CD4-positive, alpha-beta T cell treated with Interleukin-10 for 1 hour (primary cell): ENCODE data around the gene PRKAR1B.

Experiments used
- DNase-seq: peaks from one replicate; pipeline ENCODE4 v3.0.0-alpha.2; 2020

Gene PRKAR1B

DNA sequence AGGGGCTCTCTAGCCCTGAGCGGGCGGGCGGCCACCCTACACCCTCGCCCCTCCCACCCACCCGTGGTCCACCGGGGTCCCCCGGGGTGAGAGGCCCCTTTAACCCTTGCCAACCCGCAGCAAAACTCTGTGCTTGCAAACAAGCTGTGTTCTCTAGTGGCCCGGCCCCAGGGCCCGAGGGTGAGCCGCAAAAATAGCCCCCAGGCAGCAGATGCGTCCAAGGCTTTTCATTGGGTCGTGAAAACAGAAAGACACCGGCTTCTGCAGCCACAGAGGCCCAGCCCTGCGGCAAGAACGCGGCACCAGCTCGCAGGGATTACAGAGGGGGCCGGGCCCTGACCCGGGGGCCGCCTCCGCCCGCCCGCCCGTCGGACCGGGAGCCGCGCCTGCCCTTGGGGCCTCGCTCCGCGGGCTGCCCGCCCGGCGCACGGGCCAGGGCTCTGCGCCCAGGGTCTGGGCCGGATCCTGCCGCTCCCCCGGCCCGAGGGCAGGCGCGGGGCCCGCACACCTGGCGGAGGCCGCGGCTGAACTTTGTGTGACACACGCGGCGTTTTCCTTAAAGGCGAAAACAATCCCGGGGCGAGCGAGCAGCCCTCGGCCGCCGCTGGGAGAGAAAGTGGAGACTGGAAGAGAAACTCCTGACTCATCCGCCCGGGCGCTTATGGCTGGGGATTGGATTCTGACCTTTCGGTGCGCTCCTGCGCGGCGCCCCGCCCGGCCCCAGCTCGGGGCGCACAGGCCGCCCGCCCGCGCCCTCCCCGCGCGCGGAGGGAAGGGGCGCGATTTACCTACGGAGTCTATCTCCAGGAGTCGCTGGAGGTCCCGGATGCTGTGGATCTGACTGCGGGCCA, 210.2 kb downstream of the PRKAR1B start:
- DNase-seq, result no peak

DNA sequence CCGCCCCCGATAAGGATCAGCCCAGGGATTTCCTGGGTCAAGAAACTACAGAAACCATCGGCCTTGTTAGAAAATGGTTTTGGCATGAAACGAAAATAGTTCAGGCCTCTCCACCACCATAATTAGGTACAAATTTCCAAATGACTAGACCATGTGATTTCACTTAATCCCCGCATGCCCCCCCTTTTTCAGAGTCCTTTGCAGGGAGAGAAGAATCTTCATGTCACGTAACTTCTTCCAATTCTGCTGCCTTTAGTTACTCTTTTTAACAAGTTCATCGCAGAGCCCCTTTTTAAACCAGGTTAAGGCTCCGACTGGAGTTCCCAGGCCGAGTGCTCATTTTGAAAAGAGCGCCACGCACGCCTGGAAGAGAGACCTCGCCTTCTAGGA, 210.9 kb downstream of the PRKAR1B start:
- DNase-seq, result no peak

DNA sequence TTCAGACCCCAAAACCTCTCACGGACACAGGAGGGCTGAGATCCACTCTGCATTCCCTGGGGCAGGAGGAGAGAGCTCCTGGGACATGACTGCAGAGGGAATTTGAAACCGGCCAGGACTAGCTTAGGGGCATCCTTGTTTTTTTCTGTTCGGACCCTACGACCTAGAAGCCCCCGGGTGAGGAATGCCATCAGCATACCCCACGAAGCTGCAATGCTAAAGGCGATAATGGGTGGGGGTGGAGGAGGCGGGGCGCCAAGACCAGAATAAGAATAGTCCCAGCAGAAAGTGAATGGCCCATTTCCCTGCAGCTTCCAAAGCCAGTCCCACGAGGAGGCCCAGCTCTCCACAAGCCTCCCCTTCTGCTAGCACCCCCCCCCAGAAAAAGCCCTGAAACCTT, 211.5 kb downstream of the PRKAR1B start:
- DNase-seq, result no peak

DNA sequence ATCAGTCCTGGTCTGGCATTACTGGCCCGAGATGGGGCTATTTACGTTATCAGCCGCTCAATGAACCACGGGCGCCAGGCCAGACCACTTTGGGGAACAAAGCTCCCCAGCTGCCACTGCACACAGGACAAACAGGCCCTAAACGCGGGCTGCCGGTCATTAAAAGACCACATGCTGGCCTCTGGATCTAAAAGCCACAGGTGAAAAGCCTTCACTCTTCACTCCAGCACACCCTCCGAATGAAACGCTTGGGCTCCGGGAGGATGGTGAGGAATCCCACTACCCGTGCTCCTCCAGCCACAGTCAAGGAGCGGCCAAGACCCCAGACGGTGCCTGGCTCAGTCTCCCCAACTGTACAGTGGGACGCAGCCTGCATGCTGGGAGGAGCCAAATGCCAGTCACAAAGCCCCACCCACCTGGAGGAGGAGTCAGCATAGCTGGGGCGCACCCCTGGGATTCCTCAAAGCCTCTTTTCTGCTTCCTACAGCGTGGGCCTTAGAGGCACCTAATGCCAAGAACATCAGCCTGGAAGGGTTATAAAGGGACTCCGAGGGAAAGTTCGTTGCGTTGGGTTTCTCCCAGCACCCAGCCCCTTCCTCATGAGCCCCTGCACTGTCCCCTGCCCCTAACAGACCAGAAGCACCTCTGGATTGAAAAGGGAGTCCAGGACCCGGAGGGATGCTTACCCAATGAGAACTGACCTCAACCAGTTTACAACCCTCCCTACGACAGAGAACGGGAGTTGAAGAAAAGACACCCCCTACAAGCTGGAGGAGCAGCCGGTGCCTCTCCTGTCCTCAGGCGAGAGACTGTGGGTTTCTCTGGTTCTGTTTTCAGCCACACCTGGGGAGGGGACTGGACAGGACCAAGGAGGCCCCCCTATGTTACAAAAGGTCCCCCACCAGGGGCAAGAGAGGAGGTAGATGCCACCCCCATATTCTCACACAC, 212.2 kb downstream of the PRKAR1B start:
- DNase-seq, result no peak

DNA sequence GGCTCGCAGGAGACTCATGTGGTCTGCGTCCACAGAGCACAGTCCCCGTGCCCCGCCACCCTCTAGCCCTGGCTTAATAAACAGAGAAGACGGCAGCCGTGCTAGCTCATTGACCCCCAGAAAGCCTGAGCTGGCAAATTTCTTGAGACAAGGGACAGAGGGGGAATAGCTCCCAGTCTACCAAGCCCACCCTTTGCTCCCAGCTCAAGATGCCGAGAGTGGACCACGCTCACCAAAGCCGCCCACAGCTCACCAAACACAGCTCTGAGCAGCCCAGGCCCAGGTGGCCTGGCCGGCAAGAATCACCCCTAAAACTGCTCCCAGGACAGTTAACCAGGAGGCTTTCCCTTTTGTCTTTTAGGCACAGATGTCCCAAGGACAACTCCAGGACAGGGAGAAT, 212.8 kb downstream of the PRKAR1B start:
- no peak for DNase-seq

DNA sequence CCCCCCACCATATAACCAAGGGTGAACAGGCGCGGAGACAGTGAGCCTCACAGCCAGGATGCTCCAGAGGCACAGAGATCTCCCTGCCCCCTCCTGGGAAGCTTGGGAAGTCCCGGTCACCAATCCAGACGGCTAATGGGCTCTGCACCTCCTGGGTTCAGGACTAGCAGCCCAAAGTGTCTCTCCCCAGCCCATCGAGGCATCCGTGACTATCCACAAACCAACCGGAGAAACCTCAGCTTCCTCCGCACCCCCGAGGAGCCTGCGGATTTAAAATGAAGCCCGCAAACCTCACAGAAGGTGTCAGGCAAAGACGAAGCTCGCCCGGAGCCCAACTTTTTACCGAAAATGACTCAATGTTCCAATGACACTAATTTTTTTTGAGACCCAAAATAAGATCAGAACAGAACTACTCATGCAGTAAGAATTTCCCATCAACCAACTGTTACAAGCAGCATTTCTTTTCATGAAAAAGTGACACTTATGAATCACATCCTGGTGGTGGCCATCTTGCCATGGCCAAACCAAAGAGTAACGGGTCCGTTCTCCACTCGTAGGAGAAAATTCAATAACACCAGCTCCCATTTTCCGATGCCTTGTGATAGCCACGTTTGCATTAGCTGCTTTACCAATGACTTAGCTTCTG, 213.4 kb downstream of the PRKAR1B start:
- no peak for DNase-seq

DNA sequence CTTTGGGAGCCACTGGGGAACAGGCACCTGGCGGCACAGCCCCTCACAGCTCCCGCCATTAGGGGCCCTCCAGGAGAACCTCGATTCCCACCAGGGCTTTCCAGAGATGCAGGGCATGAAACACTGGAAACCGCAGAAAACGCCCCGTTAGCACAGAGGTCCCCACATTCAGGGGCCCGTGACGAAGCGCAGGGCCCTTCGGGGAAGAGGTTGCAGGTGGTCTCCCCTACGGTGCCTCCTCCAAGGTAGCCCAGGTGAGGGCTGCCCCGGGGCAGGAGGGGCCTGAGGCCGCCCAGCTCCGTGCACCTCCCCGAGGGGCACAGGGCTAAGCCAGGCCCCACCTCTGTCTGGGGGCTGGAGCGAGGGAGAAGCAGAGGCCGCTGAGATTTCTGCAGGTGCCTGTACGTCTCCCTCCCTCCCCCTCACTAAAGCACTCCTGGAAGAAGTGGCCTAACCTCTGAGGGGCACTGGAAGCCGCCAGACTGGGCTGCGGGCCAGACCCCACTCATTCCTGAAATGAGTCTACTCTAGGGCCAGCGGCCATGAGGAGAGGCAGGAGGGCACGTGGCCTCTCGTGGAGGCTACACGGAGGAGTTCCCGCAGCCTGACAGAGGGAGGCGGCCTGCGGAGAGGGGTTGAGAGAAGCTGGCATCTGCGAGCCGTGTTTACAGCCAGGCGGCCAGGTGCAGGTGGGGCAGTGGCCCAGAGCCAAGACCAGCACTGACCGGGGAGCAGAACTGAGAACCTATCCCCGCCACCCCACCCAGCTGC, 214.4 kb downstream of the PRKAR1B start:
- DNase-seq, result no peak

DNA sequence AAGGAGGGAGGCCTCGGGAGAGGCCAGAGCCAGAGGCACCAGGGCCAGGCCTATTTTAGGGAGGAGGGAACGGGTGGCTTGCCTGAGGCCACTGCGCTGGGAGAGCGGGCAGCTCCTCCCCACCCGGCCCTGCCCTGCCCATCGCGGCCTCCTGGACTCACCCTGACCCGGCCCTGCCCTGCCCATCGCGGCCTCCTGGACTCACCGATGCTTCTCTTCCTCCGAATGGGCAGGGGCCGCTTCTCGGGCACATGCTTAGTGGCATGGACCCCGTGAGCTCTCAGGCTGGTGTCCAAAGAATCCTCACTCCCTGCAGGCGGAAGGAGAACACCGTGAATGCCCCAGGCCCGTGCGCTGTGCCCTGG, 215.0 kb downstream of the PRKAR1B start:
- no peak for DNase-seq

DNA sequence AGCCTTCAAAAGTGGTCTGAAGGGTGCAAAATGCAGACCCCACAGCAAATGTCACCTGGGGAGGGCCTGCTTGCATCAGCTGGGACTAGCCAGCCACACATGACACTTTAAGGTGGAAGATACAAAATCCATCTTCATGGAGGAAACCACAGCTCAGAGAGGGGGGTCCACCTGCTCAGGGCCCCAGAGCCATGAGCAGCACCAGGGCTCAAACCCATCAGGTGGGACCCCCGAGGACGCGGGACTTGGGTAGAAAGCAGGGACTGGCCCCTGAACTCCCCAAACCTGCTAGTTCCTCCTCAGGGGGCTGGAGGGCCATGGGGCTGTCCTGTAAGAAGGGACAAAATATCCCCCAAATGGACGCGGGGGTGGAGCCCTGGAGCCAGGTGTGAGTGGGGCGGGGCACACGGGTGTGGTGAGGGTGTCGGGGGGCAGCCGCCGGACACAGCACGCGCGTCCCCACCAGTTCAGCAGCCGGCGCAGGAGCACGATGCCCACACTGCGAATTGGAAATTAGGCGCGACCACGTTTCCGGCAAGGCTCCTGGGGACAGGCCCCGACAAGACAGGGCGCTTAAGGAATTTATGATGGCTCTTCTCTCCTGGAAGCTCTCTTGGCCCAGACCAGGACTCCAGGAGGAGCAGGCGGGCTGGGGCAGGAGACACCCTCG, 215.5 kb downstream of the PRKAR1B start:
- DNase-seq, result no peak

DNA sequence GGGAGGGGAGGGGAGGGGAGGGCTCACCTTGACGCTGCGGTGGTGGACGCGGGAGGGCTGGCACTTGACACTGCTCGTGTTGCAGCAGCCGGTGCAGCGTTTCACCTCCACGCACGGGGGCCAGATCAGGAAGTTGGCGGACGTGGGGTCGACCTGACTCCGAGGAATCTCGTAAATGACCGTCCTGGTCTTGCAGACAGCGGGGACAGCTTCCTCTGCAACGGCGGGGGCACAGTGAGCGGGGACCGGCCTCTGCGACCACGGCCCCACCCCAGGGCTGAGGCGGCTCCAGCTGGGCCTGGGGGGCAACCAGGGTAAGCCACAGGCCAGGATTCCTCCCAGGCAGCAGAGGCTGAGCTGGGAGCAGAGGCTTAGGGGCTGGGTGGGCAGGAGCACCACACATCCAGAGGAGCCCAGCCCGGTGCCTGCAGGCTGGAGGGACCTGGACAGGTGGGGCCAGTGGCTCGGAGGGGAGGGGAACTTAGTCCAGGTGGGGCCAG, 216.2 kb downstream of the PRKAR1B start:
- no peak for DNase-seq

DNA sequence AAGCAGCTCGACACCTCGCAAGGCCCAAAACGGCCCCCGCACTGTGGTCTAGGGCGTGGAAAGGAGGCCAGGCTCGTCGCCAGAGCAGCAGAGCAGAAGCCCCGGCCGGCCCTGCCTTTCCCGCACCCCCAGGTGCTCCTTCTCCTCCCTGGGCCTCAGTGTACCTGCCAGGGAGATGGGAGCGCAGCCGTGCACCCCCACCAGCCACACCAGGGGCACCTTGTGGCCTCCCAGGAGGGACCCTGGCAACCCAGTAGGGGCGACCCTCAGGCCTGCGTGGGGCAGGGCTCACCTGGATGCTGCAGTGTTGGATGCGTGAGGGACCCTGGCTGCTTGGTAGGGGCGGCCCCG, 217.0 kb downstream of the PRKAR1B start:
- no peak for DNase-seq

DNA sequence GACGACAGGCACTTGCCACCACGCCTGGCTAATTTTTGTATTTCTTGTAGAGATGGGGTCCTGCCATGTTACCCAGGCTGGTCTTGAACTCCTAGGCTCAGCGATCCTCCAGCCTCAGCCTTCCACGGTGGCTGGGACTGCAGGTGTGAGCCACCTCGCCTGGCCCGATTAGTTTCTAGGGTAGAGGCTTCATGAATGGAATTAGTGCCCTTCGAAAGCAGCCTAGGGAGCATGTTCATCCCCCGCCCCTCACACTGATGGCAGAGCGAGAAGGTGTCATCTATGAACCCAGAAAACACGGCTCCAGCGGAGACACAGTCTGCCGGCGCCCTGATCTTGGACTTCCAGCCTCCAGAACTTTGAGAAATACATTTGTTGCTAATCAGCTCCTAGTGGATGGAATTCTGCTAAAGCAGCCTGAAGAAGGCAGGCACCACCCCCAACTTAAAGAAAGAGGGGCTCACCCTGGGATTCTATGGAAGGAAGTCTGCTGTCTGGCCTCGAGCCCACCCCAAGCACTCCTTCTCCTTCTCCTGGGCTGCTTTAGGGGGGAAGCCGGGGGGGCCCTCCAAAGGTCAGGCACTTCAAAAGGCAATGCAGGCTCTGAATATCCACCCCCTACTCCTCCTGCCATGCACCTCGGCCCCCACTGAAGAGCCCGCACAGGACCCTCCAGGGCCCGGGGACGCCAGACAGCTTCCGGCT, 217.5 kb downstream of the PRKAR1B start:
- DNase-seq, result no peak

DNA sequence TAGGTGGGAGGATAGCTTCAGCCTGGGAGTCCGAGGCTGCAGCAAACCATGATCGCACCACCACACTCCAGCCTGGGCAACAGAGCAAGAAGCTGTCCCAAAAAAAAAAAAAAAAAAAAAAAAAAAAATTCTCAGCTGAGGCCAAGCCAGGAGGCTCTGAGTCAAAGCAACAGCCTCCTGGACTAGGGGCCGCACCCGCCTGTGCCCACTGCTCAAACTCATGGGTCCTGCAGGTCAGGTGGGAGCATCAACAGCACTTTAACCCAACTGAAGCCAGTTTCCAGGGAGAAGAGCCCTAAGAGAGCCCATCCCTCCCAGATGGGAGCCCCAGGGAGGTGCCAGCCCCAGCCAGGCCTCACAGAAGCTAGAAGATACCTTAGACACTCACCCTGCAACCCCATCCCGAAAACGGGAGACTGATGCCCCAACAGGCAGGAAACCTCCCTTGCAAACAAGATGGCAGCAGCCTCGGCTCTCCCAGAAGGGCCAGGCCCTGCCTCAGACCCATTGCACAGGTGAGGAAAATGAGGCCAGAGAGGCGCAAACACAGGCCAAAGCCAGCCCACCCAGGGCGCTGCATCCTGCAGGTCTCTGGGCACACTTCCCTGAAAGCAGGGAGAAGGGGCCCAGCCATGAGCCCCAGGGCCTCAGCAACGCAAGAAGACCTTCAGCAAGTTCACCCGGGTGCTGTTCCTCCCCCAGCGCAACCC, 218.5 kb downstream of the PRKAR1B start:
- no peak for DNase-seq

DNA sequence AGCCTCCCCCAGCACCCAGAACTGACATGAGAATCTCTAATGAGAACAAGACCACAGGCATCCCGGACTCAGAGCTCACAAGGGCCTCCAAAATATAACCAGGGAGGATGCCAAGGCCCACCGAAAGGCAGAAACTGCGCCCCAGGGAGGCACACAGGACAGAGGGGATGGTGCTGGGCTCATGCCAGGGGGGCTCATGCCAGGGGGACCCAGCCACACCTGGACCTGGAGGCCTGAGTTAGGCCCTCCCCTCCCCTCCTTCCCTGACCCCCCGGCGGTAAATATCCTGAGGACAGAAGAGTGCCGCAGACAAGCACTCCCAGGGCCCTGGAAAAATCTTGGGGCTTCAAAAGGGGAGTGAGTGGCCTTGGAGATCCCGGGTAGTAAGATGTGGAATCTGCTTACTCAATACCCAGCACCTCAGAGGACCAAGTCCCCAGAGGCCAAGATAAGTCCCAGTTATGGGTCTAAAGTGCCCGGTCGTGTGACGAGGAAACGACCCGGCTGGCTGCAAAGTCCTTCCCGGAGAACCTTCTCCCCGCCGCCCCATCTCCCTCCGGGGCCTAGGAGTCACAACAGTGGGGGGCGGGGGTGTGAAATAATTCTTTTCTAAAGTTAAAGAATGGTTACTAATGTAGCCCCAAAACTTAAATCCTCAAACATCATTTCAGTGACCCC, 219.3 kb downstream of the PRKAR1B start:
- DNase-seq, result no peak

DNA sequence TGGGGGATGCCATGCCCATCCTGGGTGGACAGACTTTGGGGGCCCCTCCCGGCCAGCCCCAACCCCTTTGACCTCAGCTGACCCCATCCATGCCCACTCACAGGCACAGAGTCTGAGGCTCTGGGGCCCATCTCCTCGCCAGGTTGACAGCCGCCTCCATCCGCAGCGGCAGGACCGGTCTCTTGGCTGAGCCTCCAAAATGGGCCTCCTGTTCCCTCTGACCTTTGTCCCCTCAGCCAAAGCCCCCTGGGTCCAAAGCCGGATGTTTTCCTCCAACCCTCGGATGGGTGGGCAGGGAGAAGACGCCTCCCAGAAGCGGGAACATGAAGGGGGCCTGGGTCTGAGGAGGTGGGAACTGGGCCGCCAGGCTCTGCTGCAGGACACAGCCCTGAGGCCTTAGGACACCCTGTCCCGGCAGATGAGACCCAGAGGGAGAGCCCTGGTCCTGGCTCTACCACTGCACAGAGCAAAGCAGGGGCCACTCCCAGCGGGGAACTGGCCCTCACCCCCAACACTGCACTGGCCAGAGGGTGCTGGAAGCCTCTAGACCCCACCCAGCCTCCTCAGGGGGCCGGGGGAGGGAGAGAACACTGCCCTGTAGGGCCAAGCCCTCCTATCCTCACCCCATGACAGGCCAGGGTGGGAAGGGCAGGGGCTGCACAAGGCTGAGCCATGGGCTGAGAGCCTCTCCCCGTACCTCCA, 220.0 kb downstream of the PRKAR1B start:
- DNase-seq, result no peak

DNA sequence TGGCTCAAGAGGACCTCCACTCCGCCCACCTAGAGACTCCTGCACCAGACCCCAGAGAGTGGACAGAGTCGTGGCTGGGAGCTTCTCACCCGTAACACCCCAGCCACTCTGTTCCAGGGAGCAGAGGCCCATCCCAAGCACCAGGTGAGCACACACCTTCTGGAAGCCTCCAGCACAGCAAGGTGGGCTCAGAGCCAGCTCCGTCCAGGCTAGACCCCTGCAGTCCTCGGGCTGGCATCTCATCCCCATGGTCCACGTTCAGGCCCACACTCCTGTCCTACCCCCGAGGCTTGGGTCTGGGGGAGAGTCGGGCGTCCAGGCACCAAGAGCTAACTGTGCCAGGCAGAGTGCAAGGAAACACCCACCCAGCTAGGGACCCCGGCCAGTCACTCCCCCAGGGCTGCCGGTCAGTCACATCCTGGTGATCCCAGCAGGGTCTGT, 220.7 kb downstream of the PRKAR1B start:
- DNase-seq, result no peak

DNA sequence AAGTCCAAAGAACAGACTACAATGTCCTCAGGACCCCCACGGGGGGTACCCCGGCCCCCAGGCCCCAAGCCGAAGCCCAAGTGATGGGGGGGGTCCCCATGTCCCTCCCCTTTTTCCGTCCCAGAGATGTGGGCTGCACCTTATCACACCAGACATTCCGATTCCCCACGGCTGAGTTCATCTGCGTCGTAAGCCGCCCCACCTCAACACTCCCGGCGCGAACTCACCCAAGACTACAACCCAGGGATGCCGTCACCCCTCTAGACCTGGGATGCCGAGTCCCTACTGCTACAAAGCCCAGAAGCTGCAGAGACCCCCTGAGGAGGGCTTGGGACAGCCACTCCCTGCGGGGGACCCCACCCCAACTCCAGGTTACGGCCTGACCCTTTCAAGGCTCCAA, 221.9 kb downstream of the PRKAR1B start:
- DNase-seq, result no peak

DNA sequence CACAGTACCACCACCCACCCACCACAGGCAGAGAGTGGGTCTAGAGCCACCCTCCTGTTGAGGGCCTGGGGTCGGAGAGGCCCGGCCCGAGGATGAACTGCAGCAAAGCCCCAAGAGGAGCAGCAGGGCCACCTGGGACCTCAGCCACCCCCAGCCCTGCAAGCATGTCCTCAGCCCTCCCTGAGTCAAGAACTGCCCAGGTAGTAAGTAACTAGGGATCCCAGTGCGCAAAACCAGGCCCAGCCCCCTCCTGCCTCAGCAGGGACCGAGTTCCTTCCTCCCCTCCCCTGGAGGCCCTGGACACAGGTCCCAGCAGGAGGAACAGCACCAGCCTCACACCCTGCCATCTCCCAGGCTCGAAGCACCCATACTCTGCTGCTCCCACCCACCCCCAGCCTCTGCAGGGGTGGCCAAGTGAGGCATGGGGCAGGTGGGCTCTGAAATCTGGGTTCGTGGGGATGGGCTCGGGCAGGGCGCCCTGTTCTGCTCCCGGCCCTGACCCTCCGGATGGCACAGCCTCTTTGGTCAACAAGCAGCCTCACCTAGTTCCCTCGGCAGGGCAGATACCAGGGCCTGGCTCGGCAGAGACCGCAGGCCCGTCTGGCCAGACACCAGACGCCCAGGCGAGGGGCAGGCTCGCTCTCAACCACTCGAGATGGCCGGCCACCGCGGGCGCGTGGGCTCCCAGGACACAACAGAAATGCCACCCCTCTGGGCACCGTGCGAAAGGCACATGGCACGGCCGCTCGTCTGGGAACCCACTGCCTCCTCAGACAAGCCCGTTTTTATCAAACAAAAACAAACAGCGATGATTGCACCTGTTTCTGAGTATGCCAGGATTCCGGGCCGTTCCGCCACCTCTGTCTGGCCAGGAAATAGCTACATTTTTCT, 222.6 kb downstream of the PRKAR1B start:
- DNase-seq, result no peak
